ENCODE measurements around the gene CELA3A.

GRCh38 chr1:22018583-22019559 lies 17.4 kb downstream of the CELA3A start:
- TF ChIP-seq POLR2A (IDR thresholded peaks at IDR 0.05) (no peak), EP300 (IDR thresholded peaks at IDR 0.05; ENCODE audit: low read depth) (no peak), POLR2AphosphoS5 (IDR thresholded peaks at IDR 0.05) (no peak)
